KMS-11 (cell line): ENCODE data around the gene MARCHF10.

Experiments
- H2AFZ ChIP-seq: fragments of 200-600 bp; sonication (generic); 2 replicates; pipeline ENCODE4 v1.6.1; 2016; ENCODE audit warnings: antibody characterized with exemption, mixed run types, low read depth
- H3K27ac ChIP-seq: fragments of 200-600 bp; sonication (generic); 2 replicates; pipeline ENCODE4 v1.6.1; 2016; ENCODE audit warnings: mild to moderate bottlenecking, mixed run types
- H3K27me3 ChIP-seq: fragments of 200-600 bp; sonication (generic); 2 replicates; pipeline ENCODE4 v1.6.1; 2017; ENCODE audit warnings: mild to moderate bottlenecking, low read depth, mixed run types, moderate library complexity; ENCODE audit not compliant: insufficient read depth
- H3K36me3 ChIP-seq: fragments of 200-600 bp; sonication (generic); 2 replicates; pipeline ENCODE4 v1.6.1; 2017; ENCODE audit warnings: mild to moderate bottlenecking, mixed run types; ENCODE audit not compliant: insufficient read depth
- H3K4me1 ChIP-seq: fragments of 200-600 bp; sonication (generic); 2 replicates; pipeline ENCODE4 v1.6.1; 2016; ENCODE audit warnings: mild to moderate bottlenecking, low read depth, mixed run types; ENCODE audit not compliant: poor library complexity, severe bottlenecking
- H3K4me2 ChIP-seq: fragments of 200-600 bp; sonication (generic); 2 replicates; pipeline ENCODE4 v1.7.0; 2016; ENCODE audit warnings: mild to moderate bottlenecking, mixed run types
- H3K4me3 ChIP-seq: fragments of 200-600 bp; sonication (generic); IDR thresholded peaks from 2 replicates; pipeline ENCODE4 v1.6.1; 2017; ENCODE audit warnings: low read depth, low read length, mixed read lengths; ENCODE audit not compliant: insufficient read depth
- H3K79me2 ChIP-seq: fragments of 200-600 bp; sonication (generic); 2 replicates; pipeline ENCODE4 v1.6.1; 2016; ENCODE audit warnings: low read depth, mixed run types; ENCODE audit not compliant: insufficient read depth
- H3K9ac ChIP-seq: fragments of 200-600 bp; sonication (generic); 2 replicates; pipeline ENCODE4 v1.6.1; 2016; ENCODE audit warnings: mild to moderate bottlenecking, mixed run types
- H4K20me1 ChIP-seq: fragments of 200-600 bp; sonication (generic); 2 replicates; pipeline ENCODE4 v1.6.1; 2016; ENCODE audit warnings: mild to moderate bottlenecking, mixed run types; ENCODE audit not compliant: insufficient read depth
- TF ChIP-seq, protein P1 (sequence below): fragments of 200-600 bp; sonication (generic); conservative IDR thresholded peaks from 2 replicates; pipeline ENCODE4 v1.6.1; 2017; ENCODE audit warnings: low read depth, mild to moderate bottlenecking, antibody characterized with exemption, low read length, moderate library complexity, mixed read lengths

MARCHF10 gene

GRCh38 chr17:62754631-62755030 is 53.5 kb downstream of the MARCHF10 start:
- no peak overlapping the region for H3K4me2 ChIP-seq
- H4K20me1 ChIP-seq = no peaks in the 10 kb centered on the region
- H3K4me1 ChIP-seq = no peaks in the 10 kb centered on the region
- TF ChIP-seq, protein P1, sequence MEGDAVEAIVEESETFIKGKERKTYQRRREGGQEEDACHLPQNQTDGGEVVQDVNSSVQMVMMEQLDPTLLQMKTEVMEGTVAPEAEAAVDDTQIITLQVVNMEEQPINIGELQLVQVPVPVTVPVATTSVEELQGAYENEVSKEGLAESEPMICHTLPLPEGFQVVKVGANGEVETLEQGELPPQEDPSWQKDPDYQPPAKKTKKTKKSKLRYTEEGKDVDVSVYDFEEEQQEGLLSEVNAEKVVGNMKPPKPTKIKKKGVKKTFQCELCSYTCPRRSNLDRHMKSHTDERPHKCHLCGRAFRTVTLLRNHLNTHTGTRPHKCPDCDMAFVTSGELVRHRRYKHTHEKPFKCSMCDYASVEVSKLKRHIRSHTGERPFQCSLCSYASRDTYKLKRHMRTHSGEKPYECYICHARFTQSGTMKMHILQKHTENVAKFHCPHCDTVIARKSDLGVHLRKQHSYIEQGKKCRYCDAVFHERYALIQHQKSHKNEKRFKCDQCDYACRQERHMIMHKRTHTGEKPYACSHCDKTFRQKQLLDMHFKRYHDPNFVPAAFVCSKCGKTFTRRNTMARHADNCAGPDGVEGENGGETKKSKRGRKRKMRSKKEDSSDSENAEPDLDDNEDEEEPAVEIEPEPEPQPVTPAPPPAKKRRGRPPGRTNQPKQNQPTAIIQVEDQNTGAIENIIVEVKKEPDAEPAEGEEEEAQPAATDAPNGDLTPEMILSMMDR = no peak
- H3K27me3 ChIP-seq = no peaks in the 10 kb centered on the region
- H3K4me3 ChIP-seq = no peak overlapping the region
- no peak overlapping the region for H3K9ac ChIP-seq
- H3K79me2 ChIP-seq = no peaks in the 10 kb centered on the region
- no peak overlapping the region for H3K27ac ChIP-seq
- no peak overlapping the region for H2AFZ ChIP-seq
- H3K36me3 ChIP-seq = no peaks in the 10 kb centered on the region

GRCh38 chr17:62753562-62753961 is 54.6 kb downstream of the MARCHF10 start:
- Histone ChIP-seq H3K79me2 (no peaks in the 10 kb centered on the region), H3K36me3 (no peaks in the 10 kb centered on the region), H3K4me3 (no peak overlapping the region), H3K4me2 (no peak overlapping the region), H3K27me3 (no peaks in the 10 kb centered on the region), H3K27ac (no peak overlapping the region), H3K4me1 (no peaks in the 10 kb centered on the region), H3K9ac (no peak overlapping the region), H2AFZ (no peak overlapping the region), H4K20me1 (no peaks in the 10 kb centered on the region)
- TF ChIP-seq, protein P1 = no peak

- Histone ChIP-seq H3K4me2 (no peak overlapping the region), H3K36me3 (no peaks in the 10 kb centered on the region), H2AFZ (no peak overlapping the region), H3K27me3 (no peaks in the 10 kb centered on the region), H4K20me1 (no peaks in the 10 kb centered on the region), H3K79me2 (no peaks in the 10 kb centered on the region), H3K4me1 (no peaks in the 10 kb centered on the region), H3K27ac (no peak overlapping the region), H3K4me3 (no peak overlapping the region), H3K9ac (no peak overlapping the region)
- TF ChIP-seq, protein P1 = no peak
These were observed 56.9 kb downstream of the MARCHF10 start for GRCh38 chr17:62751060-62751691.

DNA sequence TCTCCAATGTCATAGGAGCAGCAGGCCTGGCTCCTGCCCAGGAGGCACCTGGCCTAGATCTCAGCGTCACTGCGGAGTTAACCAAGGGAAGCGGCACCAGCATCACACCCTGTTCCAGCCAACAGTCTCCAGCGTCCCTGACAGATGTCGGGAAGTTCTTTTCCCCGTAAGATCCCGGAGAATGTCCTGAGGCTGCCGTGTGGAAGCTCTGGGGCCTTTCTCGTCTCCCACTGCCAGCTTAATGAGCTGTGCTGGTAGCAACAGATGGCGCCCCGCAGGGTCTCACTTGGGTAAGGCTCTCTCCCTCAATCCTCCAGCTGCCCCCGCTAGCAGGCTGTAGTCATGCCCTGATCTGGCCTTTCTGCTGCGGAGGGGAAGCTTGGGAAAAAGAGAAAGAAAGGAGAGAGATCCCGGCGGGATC is 57.5 kb downstream of the MARCHF10 start:
- no peaks in the 10 kb centered on the region for H4K20me1 ChIP-seq
- H3K27me3 ChIP-seq = no peaks in the 10 kb centered on the region
- TF ChIP-seq, protein P1 = no peak

More for the DNA sequence above, 57.5 kb downstream of the MARCHF10 start:
- Histone ChIP-seq H3K36me3 (no peaks in the 10 kb centered on the region), H3K9ac (no peak overlapping the region), H3K4me1 (no peaks in the 10 kb centered on the region), H3K4me2 (no peak overlapping the region), H3K4me3 (no peak overlapping the region), H2AFZ (no peak overlapping the region), H3K79me2 (no peaks in the 10 kb centered on the region), H3K27ac (no peak overlapping the region)
